NCI-H82 treated with DMSO at 0.1 percent for 48 hours (cell line): ENCODE data around the gene DSCAM.
A peak's percentile ranks its signal among the peaks of the same experiment; 100 is the strongest.

Experiments used
- DNase-seq: peaks from one replicate; lab custom pipeline; 2025; ENCODE audit not compliant: unreplicated experiment; lab: John Stamatoyannopoulos, UW

The DSCAM gene

DNA sequence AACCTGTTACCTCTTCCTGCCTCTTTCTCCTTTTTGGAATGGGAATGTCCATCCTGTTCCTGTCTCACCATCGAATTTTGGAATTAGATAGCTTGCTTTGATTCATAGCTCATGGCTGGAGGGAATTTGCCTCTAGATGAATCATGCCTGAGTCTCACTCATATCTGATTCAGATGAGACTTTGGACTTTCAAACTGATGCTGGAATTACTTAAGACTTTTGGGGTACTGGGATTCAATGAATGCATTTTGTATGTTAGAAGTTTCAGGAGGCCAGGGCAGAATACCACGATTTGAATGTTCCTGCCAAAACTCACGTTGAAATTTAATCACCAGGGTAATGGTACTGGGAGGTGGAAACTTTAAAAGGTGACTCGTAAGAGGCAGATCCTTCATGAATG is 132.4 kb downstream of the DSCAM start:
- no peak for DNase-seq

DNA sequence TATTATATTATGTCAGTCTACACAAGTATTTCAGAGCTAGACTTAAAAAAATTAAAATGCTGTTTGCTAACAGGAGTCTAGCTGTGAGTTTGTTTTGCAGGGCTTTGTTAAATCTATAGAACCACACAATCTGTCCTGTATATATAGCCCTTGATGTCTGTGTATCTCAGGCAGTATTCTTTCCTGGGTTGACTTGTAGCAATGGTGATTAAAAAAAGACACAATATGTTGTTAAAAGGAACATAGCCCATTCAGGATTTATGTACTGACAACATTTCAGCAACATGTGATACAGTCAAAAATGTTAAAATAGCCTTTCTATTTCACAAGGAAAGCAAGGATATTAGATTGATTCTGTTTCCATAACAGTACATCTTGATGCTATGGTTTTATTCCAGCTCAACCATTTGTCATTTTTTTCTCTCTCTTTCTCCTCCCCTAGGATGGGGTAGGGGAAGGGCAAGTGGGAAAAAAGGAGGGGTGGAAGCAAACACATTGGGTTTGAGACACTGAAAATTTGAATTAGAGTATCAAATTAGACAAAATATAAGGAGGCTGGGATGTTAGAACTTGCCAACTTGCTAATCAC is 139.2 kb downstream of the DSCAM start:
- DNase-seq: no peak

GRCh38 chr21:40706806-40707655 is 139.9 kb downstream of the DSCAM start:
- no peak for DNase-seq

DNA sequence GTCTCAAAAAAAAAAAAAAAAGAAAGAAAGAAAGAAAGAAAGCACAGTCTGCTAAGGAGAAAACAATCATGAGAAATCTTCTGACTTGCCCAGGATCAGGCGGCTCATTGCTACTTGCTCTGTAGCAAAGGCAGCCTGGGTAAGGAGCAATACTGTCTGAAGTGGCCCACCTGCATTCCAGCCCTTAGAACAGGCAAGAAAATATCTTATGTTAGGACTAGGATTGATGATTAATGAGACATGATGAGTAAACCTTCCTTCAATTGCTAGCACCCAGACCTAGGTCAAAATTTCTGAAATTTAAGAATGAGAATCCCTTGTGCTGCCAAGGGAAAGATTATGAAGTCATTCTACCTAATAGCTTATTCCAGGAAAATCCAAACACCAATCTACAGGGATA is 140.8 kb downstream of the DSCAM start:
- DNase-seq: no peak

DNA sequence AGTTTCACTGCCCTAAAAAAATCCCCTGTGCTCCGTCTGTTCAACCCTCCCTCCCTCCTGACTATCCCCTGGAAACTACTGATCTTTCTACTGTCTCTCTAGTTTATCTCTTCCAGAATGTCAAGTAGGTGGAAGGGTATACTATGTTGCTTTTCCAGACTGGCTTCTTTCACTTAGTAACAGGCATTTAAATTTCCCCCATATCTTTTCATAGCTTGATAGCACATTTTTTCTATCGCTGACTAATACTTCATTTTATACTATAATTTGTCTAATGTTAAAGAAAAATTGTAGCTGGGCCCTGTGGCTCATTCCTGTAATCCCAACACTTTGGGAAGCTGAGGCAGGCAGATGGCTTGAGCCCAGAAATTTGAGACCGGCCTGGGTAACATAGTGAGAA is 142.8 kb downstream of the DSCAM start:
- no peak for DNase-seq

GRCh38 chr21:40699366-40699765 is 147.6 kb downstream of the DSCAM start:
- no peak for DNase-seq

DNA sequence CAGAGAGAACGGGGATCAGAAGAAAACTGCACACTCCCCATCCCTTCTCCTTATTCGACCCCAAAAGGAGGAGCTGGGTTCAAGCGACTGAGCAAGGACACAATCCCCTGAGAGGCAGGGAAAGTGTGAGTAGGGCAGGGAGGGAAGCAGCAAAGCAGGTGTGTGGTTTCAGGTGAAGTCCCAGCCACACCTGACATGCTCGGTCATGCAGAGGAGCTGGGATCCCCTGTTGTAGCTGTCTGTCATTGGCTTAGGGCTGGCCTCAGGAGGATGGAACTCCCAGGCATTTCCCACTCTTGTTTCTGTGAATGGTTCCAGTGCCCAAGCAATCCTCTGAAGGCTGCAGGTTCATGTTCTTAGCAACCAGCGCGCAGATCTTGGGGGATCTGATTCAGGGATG is 150.7 kb downstream of the DSCAM start:
- DNase-seq: no peak

- DNase-seq: no peak
Observed at GRCh38 chr21:40689840-40690360, 157.1 kb downstream of the DSCAM start.

DNA sequence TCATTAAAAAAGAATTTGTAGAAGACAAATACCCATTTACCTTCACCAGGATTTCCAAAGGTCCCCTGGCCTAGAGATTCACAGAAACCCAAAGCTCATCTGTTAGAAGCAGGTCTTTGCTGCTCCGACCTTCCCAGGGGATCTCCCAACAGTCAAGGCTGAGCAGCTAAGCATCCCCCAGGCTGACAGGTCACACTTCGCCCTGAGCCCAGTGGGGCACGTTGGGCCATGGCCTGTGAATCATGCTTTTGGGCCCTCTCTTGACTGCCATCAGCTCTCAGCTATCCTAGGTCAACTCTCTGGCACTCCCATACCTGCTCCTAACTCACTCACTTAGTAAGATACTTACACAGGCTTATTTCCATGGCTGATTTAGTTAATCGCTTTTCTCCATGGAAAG is 157.7 kb downstream of the DSCAM start:
- DNase-seq: peak; percentile 35

DNA sequence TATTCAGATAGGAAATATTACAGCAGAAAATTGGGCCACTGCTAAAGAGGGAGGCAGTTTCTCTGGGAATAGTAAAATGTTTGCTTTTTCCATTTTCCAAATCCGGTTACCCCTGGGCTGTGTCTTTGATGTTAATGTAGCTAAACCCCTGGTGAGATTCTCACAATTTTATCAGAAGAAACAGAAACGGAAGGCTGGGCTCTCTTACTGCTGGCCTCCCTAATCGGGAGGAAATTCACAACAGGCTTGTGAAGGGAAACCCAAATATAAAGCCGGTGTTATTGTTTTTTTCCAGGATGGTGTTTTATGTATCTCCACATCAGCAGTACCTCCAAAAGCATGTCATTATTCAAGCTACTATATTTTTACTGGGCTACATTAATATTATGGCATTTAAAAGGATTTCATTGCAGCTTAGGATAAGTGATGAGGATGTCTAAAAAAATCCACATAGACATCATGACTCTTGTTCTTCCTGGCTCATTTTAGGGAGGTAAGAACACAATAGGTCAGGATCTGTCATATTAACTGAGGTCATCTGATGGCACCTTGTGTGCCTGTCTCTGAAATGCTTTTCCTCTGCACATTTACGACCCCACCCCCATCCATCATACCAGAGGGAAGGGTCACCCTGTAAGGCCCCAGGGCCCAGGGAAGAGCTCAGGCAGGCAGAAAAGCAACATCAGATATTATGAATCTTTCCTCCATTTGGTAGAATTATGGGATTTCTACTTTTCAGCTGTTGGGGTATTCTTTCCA is 158.7 kb downstream of the DSCAM start:
- DNase-seq: no peak

GRCh38 chr21:40687625-40688024 is 159.3 kb downstream of the DSCAM start:
- no peak for DNase-seq

GRCh38 chr21:40686526-40686925 is 160.4 kb downstream of the DSCAM start:
- DNase-seq: peak; percentile 28

- DNase-seq: no peak
Observed at GRCh38 chr21:40685141-40685540, 161.8 kb downstream of the DSCAM start.

- no peak for DNase-seq
Observed at GRCh38 chr21:40684726-40685125, 162.2 kb downstream of the DSCAM start.

- DNase-seq: no peak
Observed at GRCh38 chr21:40683349-40683748, 163.6 kb downstream of the DSCAM start.

- DNase-seq: no peak
Observed at GRCh38 chr21:40681164-40681859, 165.6 kb downstream of the DSCAM start.

DNA sequence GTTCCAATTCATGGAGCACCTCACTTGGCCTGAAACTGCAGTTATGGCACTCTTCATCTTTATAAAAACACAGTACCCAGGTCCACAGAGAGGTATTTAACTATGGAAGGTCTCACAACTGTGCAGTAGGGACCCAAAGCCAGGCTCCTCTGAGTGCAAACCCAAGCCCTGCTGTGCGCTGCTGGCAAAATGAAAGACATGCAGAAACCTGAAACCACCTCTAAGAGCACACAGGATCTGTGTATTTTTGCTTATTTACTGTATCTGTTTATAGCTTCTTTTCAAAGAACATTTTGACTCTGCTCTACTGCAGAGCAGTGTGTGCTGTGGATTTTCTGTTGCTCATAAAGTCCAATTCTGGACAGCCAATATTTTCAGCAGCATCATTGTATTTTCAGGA is 166.6 kb downstream of the DSCAM start:
- no peak for DNase-seq

GRCh38 chr21:40678681-40679284 is 168.2 kb downstream of the DSCAM start:
- no peak for DNase-seq

DNA sequence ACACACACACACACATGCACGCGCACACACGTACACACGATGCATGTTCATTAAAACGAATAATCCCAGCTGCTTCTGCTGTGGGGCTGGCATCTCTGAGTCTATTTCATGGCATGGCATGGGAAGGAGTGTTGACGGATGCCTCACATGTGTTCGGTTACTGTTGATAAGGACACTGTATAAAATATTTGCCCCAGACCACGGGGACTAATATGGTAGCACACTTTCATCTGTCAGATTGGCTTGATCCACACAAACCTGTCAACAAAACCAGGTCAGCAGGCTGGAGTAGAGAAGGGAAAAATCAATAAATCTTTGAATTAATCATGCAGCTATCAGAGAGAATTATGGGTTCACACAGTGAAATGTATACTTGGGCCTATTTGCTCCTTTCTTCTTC is 171.9 kb downstream of the DSCAM start:
- no peak for DNase-seq

DNA sequence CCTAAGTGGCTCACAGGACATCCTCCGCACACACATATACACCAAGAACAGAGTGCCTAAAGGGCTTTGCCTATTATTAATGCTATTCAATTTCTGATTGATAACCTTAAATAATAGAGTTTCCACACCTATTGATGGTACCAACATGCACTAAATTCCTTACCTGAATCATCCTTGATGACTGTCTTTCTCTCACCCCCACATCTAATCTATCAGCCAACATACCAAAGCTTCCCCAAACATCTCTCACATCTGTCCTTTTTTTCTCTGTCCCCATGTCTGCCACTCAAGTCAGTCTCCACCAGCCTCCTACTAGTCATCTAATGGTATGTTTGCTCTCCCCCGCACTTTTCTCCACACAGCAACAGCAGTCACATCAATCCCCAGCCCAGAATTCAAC is 174.4 kb downstream of the DSCAM start:
- DNase-seq: no peak

GRCh38 chr21:40671716-40672115 is 175.2 kb downstream of the DSCAM start:
- no peak for DNase-seq
